RKO (cell line): Measurements from ENCODE around the gene FAM13A.

Experiments used
- DNase-seq: peaks from one replicate; pipeline ENCODE4 v3.0.0-alpha.2; 2016; ENCODE audit warnings: low spot score

FAM13A gene

GRCh38 chr4:88719381-88719780, 337.6 kb downstream of the FAM13A start:
- no peak for DNase-seq

GRCh38 chr4:88718098-88718497, 338.9 kb downstream of the FAM13A start:
- DNase-seq = no peak

- no peak for DNase-seq
Observed at GRCh38 chr4:88713782-88714181, 343.2 kb downstream of the FAM13A start.

- DNase-seq = no peak
Observed at GRCh38 chr4:88709989-88710388, 347.0 kb downstream of the FAM13A start.

GRCh38 chr4:88706574-88706973, 350.4 kb downstream of the FAM13A start:
- peak; percentile 60 for DNase-seq

GRCh38 chr4:88705805-88706492, 351.0 kb downstream of the FAM13A start:
- DNase-seq = no peak

GRCh38 chr4:88705223-88705622, 351.8 kb downstream of the FAM13A start:
- no peak for DNase-seq

GRCh38 chr4:88702782-88703181, 354.2 kb downstream of the FAM13A start:
- no peak for DNase-seq

- DNase-seq = no peak
Observed at GRCh38 chr4:88698519-88698918, 358.5 kb downstream of the FAM13A start.

- DNase-seq = peak; percentile 74
Observed at GRCh38 chr4:88697588-88698329, 359.2 kb downstream of the FAM13A start, which contains the start of gene NAP1L5. Gene NAP1L5 (minus strand): TSS chr4:88697829. CDS start chr4:88697754, 75 bp downstream.

GRCh38 chr4:88697141-88697540, 359.8 kb downstream of the FAM13A start:
- peak; percentile 48 for DNase-seq

GRCh38 chr4:88696630-88697029, 360.4 kb downstream of the FAM13A start:
- DNase-seq = peak; percentile 37

- no peak for DNase-seq
Observed at GRCh38 chr4:88693792-88694191, 363.2 kb downstream of the FAM13A start.

- DNase-seq = peak; percentile 53
Observed at GRCh38 chr4:88690355-88690754, 366.6 kb downstream of the FAM13A start.

- DNase-seq = no peak
Observed at GRCh38 chr4:88681209-88681608, 375.8 kb downstream of the FAM13A start.
